ENCODE measurements around the gene CD96. TPM values are rescaled to one million over a fixed set of nuclear protein-coding genes. Genes with fewer than 3 reads are reported as not detected.

Gene CD96
- polyA plus RNA-seq, 4 donors = 1.3 to 3.8 (median 1.7) TPM

DNA sequence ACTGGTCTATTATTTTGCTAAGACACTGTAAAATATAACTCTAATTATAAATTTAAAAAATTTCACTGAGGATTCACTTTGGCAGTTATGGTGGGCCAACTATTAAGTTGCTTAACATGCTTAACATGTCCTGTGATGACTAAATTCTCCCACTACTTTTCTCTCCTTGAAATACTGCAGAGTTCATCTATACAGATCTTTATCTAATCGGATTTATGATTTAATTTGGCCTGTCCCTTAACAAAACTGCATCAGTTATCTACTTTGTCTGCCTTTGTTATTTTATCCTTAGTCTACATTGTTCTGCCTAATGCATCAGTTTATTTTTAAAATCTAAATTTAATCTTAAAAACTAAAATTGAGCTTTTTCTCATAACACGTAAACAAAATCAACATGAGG lies 26.4 kb downstream of the CD96 start:
- FAIRE-seq (no peak), DNase-seq (no peak)
- 82 to 88% (median 86%) methylated on average over 2 of the region's 2 CpGs for WGBS, 3 donors
- no peak overlapping the region for H3K4me3 ChIP-seq (ENCODE audit: low read depth in 1 of 3, low read length in 3 of 3)
- H3K36me3 ChIP-seq (ENCODE audit: control insufficient read depth in 3 of 3, insufficient read depth in 2 of 3, low read depth in 1 of 3, low read length in 3 of 3) = peaks cover 0 to 2% (median 0%) of the 10 kb centered on the region in 3 donors
- no peak overlapping the region for H3K27ac ChIP-seq (ENCODE audit: low read depth in 1 of 3, low read length in 2 of 3)
- peaks cover 0 to 1% (median 0%) of the 10 kb centered on the region in 3 donors for H3K4me1 ChIP-seq (ENCODE audit: control insufficient read depth in 3 of 3, insufficient read depth in 2 of 3, low read depth in 1 of 3, low read length in 2 of 3)
- H3K9me3 ChIP-seq (ENCODE audit: control insufficient read depth in 2 of 2, insufficient read depth in 1 of 2, low read depth in 1 of 2, low read length in 1 of 2) = no peaks in the 10 kb centered on the region
- H3K27me3 ChIP-seq (ENCODE audit: control insufficient read depth in 3 of 3, insufficient read depth in 3 of 3, low read length in 3 of 3) = no peaks in the 10 kb centered on the region

DNA sequence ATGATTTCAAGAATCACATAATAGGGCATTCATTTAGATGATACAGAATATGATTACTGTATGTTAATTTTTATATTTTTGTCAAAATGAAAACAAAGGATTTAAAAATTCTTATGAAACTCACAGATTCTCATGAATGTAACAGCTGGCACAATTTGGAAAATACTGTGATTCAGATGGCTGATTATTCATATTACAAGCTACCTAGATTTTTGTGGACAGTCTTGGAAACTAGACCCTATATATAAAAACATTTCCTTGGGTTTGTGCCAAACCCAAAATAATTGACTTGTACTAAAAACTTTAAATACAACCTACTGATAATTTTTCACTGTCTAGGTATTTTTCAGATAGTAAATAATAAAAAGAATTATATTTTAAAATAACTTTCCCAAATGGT lies 26.9 kb downstream of the CD96 start:
- Histone ChIP-seq H3K27ac (ENCODE audit: low read depth in 1 of 3, low read length in 2 of 3) (no peak overlapping the region), H3K4me1 (ENCODE audit: control insufficient read depth in 3 of 3, insufficient read depth in 2 of 3, low read depth in 1 of 3, low read length in 2 of 3) (peaks cover 0 to 1% (median 0%) of the 10 kb centered on the region in 3 donors), H3K27me3 (ENCODE audit: control insufficient read depth in 3 of 3, insufficient read depth in 3 of 3, low read length in 3 of 3) (no peaks in the 10 kb centered on the region), H3K4me3 (ENCODE audit: low read depth in 1 of 3, low read length in 3 of 3) (no peak overlapping the region), H3K36me3 (ENCODE audit: control insufficient read depth in 3 of 3, insufficient read depth in 2 of 3, low read depth in 1 of 3, low read length in 3 of 3) (peaks cover 0 to 2% (median 0%) of the 10 kb centered on the region in 3 donors), H3K9me3 (ENCODE audit: control insufficient read depth in 2 of 2, insufficient read depth in 1 of 2, low read depth in 1 of 2, low read length in 1 of 2) (no peaks in the 10 kb centered on the region)
- FAIRE-seq (no peak), DNase-seq (no peak)

DNA sequence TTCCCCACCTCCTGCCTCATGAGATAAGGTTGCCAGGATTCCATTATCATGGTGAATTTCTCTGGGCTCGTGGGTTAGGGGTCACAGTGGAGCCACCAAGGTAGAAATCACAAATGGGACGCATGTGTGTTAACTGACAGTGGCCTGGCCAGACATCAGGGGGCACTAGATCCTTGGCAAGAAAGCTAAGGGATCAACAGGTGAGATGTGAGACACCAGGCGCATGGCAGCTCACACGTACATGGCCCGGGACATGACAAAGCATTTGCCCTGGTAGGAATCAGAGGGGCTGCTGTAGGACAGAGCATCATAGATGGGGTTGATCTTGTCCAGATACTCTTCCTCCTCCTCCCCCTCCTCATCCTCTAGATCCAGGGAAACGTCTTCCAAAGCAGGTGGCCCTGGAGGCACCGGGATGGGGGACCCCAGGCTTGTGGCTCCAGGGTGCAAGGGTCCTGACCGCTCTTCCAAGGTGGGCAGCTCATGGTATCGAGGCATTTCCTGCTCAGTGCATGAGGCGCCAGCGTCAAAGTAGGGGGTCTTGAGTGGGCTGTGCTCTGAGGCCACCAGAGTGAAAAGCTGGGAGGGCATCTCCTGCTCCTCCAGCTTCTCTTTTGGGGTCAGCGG lies 28.5 kb downstream of the CD96 start:
- FAIRE-seq = no peak
- WGBS, 3 donors = 85 to 91% (median 89%) methylated on average over 12 of the region's 12 CpGs
- no peaks in the 10 kb centered on the region for H3K27me3 ChIP-seq (ENCODE audit: control insufficient read depth in 3 of 3, insufficient read depth in 3 of 3, low read length in 3 of 3)
- H3K4me3 ChIP-seq (ENCODE audit: low read depth in 1 of 3, low read length in 3 of 3) = no peak overlapping the region
- H3K27ac ChIP-seq (ENCODE audit: low read depth in 1 of 3, low read length in 2 of 3) = no peak overlapping the region
- H3K4me1 ChIP-seq (ENCODE audit: control insufficient read depth in 3 of 3, insufficient read depth in 2 of 3, low read depth in 1 of 3, low read length in 2 of 3) = peaks cover 0 to 1% (median 0%) of the 10 kb centered on the region in 3 donors
- no peak for DNase-seq
- no peaks in the 10 kb centered on the region for H3K9me3 ChIP-seq (ENCODE audit: control insufficient read depth in 2 of 2, insufficient read depth in 1 of 2, low read depth in 1 of 2, low read length in 1 of 2)
- H3K36me3 ChIP-seq (ENCODE audit: control insufficient read depth in 3 of 3, insufficient read depth in 2 of 3, low read depth in 1 of 3, low read length in 3 of 3) = peaks cover 0 to 2% (median 0%) of the 10 kb centered on the region in 3 donors

DNA sequence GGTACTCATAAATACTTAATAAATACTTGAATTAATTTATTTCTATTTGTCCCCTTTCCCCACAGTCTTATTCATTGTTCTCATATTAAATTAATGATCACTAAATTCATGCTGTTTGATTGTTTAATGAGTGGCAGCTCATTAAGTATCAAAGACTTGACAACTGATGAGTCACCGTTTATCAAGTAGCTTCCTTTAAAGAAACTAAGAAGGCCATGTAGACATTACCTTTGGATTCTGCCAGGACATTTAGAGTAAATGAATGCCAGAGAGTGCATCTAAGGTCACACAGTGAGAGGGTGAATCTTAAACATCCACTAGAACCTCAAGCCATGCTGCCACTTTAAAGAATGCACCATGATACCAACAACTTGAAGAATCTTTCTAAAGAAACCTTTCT lies 29.3 kb downstream of the CD96 start:
- no peak for FAIRE-seq

DNA sequence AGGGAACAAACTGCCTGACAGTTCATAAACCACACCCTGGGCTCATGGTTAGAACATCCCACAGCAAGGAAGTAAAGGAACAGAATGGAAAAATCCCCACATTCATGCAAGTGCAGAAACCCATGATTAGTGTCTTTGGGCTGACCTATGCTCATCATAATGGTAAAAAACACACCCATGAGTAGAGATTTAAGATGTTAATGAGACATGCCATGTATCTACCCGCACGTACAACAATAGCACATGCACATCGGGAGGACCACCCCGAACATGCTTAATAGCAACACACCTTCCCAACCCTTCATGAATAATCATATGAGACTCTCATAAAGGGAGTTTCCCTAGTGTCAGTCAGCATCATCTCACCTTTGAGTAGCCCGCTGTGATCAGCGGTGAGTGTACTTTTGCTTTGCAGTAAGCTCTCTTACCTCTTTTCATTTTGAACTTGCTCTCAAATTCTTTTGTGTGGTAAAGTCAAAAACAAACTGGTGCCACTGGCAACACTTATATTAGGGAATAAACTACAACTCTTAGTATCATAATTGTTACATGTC lies 30.0 kb downstream of the CD96 start:
- Histone ChIP-seq H3K36me3 (ENCODE audit: control insufficient read depth in 3 of 3, insufficient read depth in 2 of 3, low read depth in 1 of 3, low read length in 3 of 3) (peaks cover 0 to 5% (median 0%) of the 10 kb centered on the region in 3 donors), H3K27ac (ENCODE audit: low read depth in 1 of 3, low read length in 2 of 3) (no peak overlapping the region), H3K9me3 (ENCODE audit: control insufficient read depth in 2 of 2, insufficient read depth in 1 of 2, low read depth in 1 of 2, low read length in 1 of 2) (no peaks in the 10 kb centered on the region), H3K4me3 (ENCODE audit: low read depth in 1 of 3, low read length in 3 of 3) (no peak overlapping the region), H3K4me1 (ENCODE audit: control insufficient read depth in 3 of 3, insufficient read depth in 2 of 3, low read depth in 1 of 3, low read length in 2 of 3) (peaks cover 0 to 1% (median 0%) of the 10 kb centered on the region in 3 donors), H3K27me3 (ENCODE audit: control insufficient read depth in 3 of 3, insufficient read depth in 3 of 3, low read length in 3 of 3) (no peaks in the 10 kb centered on the region)
- WGBS, 3 donors = 82 to 92% (median 87%) methylated on average over 6 of the region's 6 CpGs
- FAIRE-seq (no peak), DNase-seq (no peak)

More for the DNA sequence above, 29.3 kb downstream of the CD96 start:
- no peak overlapping the region for H3K4me3 ChIP-seq (ENCODE audit: low read depth in 1 of 3, low read length in 3 of 3)
- peaks cover 0 to 1% (median 0%) of the 10 kb centered on the region in 3 donors for H3K4me1 ChIP-seq (ENCODE audit: control insufficient read depth in 3 of 3, insufficient read depth in 2 of 3, low read depth in 1 of 3, low read length in 2 of 3)
- peaks cover 0 to 5% (median 0%) of the 10 kb centered on the region in 3 donors for H3K36me3 ChIP-seq (ENCODE audit: control insufficient read depth in 3 of 3, insufficient read depth in 2 of 3, low read depth in 1 of 3, low read length in 3 of 3)
- H3K27ac ChIP-seq (ENCODE audit: low read depth in 1 of 3, low read length in 2 of 3) = no peak overlapping the region
- H3K9me3 ChIP-seq (ENCODE audit: control insufficient read depth in 2 of 2, insufficient read depth in 1 of 2, low read depth in 1 of 2, low read length in 1 of 2) = no peaks in the 10 kb centered on the region
- no peaks in the 10 kb centered on the region for H3K27me3 ChIP-seq (ENCODE audit: control insufficient read depth in 3 of 3, insufficient read depth in 3 of 3, low read length in 3 of 3)
- 35 to 75% (median 39%) methylated on average over 1 of the region's 1 CpG for WGBS, 3 donors
- DNase-seq = peak in 1 of 2 donors; percentile 51

DNA sequence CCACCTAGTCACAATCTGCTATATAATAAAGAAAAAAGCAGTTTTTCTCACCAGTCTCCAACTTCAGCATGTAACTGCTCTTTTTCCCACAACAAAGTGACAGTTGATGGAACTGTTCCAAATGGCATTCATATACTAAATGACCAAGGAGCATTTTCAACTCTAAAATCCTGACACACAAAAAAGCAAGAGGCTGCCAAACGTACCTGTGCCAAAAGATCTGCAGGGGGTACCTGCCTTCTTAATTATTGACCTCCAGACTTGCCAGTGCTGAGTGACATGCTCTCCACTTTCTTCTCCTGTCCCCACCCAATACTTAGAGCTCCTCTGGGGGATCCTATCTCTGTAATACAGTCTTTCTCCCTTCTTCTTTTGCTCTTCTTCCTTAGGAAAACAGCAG lies 35.1 kb downstream of the CD96 start:
- DNase-seq (no peak), FAIRE-seq (no peak)
- Histone ChIP-seq H3K4me1 (ENCODE audit: control insufficient read depth in 3 of 3, insufficient read depth in 2 of 3, low read depth in 1 of 3, low read length in 2 of 3) (peaks cover 0 to 2% (median 0%) of the 10 kb centered on the region in 3 donors), H3K4me3 (ENCODE audit: low read depth in 1 of 3, low read length in 3 of 3) (no peak overlapping the region), H3K36me3 (ENCODE audit: control insufficient read depth in 3 of 3, insufficient read depth in 2 of 3, low read depth in 1 of 3, low read length in 3 of 3) (peaks cover 0 to 3% (median 0%) of the 10 kb centered on the region in 3 donors), H3K27me3 (ENCODE audit: control insufficient read depth in 3 of 3, insufficient read depth in 3 of 3, low read length in 3 of 3) (no peaks in the 10 kb centered on the region), H3K9me3 (ENCODE audit: control insufficient read depth in 2 of 2, insufficient read depth in 1 of 2, low read depth in 1 of 2, low read length in 1 of 2) (no peaks in the 10 kb centered on the region), H3K27ac (ENCODE audit: low read depth in 1 of 3, low read length in 2 of 3) (no peak overlapping the region)
- WGBS, 3 donors = 30 to 43% (median 38%) methylated on average over 1 of the region's 1 CpG

DNA sequence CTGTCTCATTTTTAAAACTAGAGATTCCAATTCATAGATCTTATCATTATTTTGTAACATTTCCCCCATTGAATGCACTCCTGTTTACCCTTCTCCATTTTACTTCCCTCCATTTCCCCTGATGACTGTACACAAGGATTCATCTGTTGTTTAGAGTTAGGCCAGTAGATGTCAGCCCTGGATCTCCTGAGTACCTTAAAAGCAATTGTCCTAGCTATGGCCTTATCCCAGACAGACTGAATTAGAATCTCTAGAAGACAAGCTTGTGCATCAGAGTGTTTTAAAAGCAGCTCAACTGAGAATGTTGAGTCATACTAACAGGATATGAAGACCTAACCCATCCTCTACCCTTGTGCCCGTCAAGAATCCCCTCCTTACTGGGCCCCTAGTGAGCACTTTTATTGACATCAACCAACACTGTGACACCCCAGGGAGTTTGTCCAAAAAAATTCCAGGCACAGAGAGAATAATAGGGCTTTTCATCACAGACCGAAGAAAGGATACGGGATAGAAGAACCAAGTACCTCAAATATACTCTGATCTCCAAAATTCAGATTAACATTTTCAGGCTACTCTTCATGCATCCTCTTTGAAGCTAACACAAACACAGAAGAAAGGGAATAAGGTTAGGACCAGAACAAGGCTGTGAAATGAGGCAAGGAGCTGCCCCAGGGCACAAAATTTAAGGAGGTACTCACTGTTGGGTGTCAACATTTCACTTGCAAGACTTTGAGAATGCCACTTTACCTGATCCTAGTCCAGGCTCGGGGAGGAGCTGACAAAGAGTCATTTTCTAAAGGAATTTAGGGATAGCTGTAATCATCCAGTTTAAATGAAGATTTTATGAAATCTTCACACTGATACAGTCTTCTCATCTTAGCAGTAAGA lies 36.0 kb downstream of the CD96 start:
- peak; percentile 47 to 69 for DNase-seq
- Histone ChIP-seq H3K4me1 (ENCODE audit: control insufficient read depth in 3 of 3, insufficient read depth in 2 of 3, low read depth in 1 of 3, low read length in 2 of 3) (peaks cover 0 to 2% (median 0%) of the 10 kb centered on the region in 3 donors), H3K27ac (ENCODE audit: low read depth in 1 of 3, low read length in 2 of 3) (no peak overlapping the region), H3K4me3 (ENCODE audit: low read depth in 1 of 3, low read length in 3 of 3) (no peak overlapping the region), H3K36me3 (ENCODE audit: control insufficient read depth in 3 of 3, insufficient read depth in 2 of 3, low read depth in 1 of 3, low read length in 3 of 3) (peaks cover 0 to 3% (median 0%) of the 10 kb centered on the region in 3 donors), H3K27me3 (ENCODE audit: control insufficient read depth in 3 of 3, insufficient read depth in 3 of 3, low read length in 3 of 3) (no peaks in the 10 kb centered on the region), H3K9me3 (ENCODE audit: control insufficient read depth in 2 of 2, insufficient read depth in 1 of 2, low read depth in 1 of 2, low read length in 1 of 2) (no peaks in the 10 kb centered on the region)
- WGBS, 3 donors = 78 to 82% (median 80%) methylated on average over 4 of the region's 4 CpGs
- FAIRE-seq = no peak

DNA sequence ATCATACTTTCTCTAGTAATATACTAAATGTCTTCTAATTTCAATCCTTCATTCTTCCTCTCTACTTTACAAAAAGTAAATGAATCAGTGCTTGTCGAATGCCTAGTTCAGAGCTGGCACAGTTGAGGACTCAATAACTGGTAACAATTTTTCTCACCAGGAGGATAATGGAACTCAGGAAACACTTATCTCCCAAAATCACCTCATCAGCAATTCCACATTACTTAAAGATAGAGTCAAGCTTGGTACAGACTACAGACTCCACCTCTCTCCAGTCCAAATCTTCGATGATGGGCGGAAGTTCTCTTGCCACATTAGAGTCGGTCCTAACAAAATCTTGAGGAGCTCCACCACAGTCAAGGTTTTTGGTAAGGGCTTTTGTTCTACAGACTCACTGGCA lies 36.9 kb downstream of the CD96 start:
- H3K4me3 ChIP-seq (ENCODE audit: low read depth in 1 of 3, low read length in 3 of 3) = no peak overlapping the region
- no peaks in the 10 kb centered on the region for H3K27me3 ChIP-seq (ENCODE audit: control insufficient read depth in 3 of 3, insufficient read depth in 3 of 3, low read length in 3 of 3)
- WGBS, 3 donors = 91 to 96% (median 95%) methylated on average over 4 of the region's 4 CpGs
- H3K27ac ChIP-seq (ENCODE audit: low read depth in 1 of 3, low read length in 2 of 3) = no peak overlapping the region
- peaks cover 0 to 3% (median 0%) of the 10 kb centered on the region in 3 donors for H3K36me3 ChIP-seq (ENCODE audit: control insufficient read depth in 3 of 3, insufficient read depth in 2 of 3, low read depth in 1 of 3, low read length in 3 of 3)
- no peaks in the 10 kb centered on the region for H3K9me3 ChIP-seq (ENCODE audit: control insufficient read depth in 2 of 2, insufficient read depth in 1 of 2, low read depth in 1 of 2, low read length in 1 of 2)
- peaks cover 0 to 6% (median 0%) of the 10 kb centered on the region in 3 donors for H3K4me1 ChIP-seq (ENCODE audit: control insufficient read depth in 3 of 3, insufficient read depth in 2 of 3, low read depth in 1 of 3, low read length in 2 of 3)
- DNase-seq (no peak), FAIRE-seq (no peak)
